K562 (cell line): Measurements from ENCODE around the gene ARHGEF38. TPM values are rescaled to one million over a fixed set of nuclear protein-coding genes. Genes with fewer than 3 reads are reported as not detected.

Experiments used
- ARID3B ChIP-seq: fragments of 250-450 bp; sonication (Bioruptor Pico); IDR thresholded peaks from 2 replicates; pipeline ENCODE4 v1.4.0; 2020; ENCODE audit warnings: borderline replicate concordance
- ASH1L ChIP-seq: fragments of 450-650 bp; IDR thresholded peaks from 2 replicates; pipeline ENCODE4 v1.6.1; 2018; ENCODE audit warnings: borderline replicate concordance, mild to moderate bottlenecking, low read depth; ENCODE audit not compliant: partially characterized antibody
- BRF2 ChIP-seq: IDR thresholded peaks from 3 replicates; pipeline ENCODE4 v1.6.1; 2011; ENCODE audit warnings: borderline replicate concordance, mild to moderate bottlenecking; ENCODE audit not compliant: insufficient read length, insufficient read depth
- EP300 ChIP-seq: IDR thresholded peaks from 2 replicates; pipeline ENCODE4 v1.6.1; 2012; ENCODE audit warnings: low read length, improper control_type of control experiment
- ETV5 ChIP-seq: sonication (generic); formaldehyde crosslinking; IDR thresholded peaks from 2 replicates; pipeline ENCODE4 v1.4.0; 2020; ENCODE audit warnings: low read depth, mild to moderate bottlenecking, missing genetic modification reagents
- GABPA ChIP-seq: fragments of 200-800 bp; sonication (Bioruptor generic); conservative IDR thresholded peaks from 2 replicates; pipeline ENCODE4 v1.6.1; 2016; ENCODE audit warnings: low read depth, missing genetic modification characterization, missing compliant biosample characterization
- GTF2B ChIP-seq: IDR thresholded peaks from 2 replicates; pipeline ENCODE4 v1.6.1; 2011; ENCODE audit not compliant: insufficient read length; ENCODE audit errors: extremely low read depth
- IFI16 ChIP-seq: fragments of 250-450 bp; sonication (Bioruptor Pico); IDR thresholded peaks from 2 replicates; pipeline ENCODE4 v2.1.2; 2022; ENCODE audit warnings: mild to moderate bottlenecking, inconsistent platforms
- MEF2D ChIP-seq: conservative IDR thresholded peaks from 2 replicates; pipeline ENCODE4 v1.6.1; 2016; ENCODE audit warnings: low read depth, missing genetic modification characterization, missing compliant biosample characterization
- PHF20 ChIP-seq: fragments of 450-650 bp; IDR thresholded peaks from 2 replicates; pipeline ENCODE4 v1.6.1; 2018; ENCODE audit not compliant: partially characterized antibody
- PRPF4 ChIP-seq: fragments of 200-400 bp; formaldehyde crosslinking; IDR thresholded peaks from one replicate; pipeline ENCODE4 v1.6.1; 2017; ENCODE audit warnings: low read length, low read depth, mild to moderate bottlenecking; ENCODE audit not compliant: insufficient read depth, poor library complexity, severe bottlenecking
- SIN3A ChIP-seq, 2 experiments: fragments of 150-350 bp in 1 of 2; IDR thresholded peaks; 2 replicates each; pipeline ENCODE4 v1.6.1; 2011 to 2016; ENCODE audit warnings: borderline replicate concordance in 2 of 2, low read depth in 2 of 2, low read length in 2 of 2, mild to moderate bottlenecking in 2 of 2, moderate library complexity in 2 of 2; ENCODE audit not compliant: control insufficient read depth in 1 of 2
- SRSF1 ChIP-seq: fragments of 200-400 bp; formaldehyde crosslinking; IDR thresholded peaks from 2 replicates; pipeline ENCODE4 v1.6.1; 2017; ENCODE audit warnings: mild to moderate bottlenecking, low read depth, low read length, moderate library complexity
- SRSF9 ChIP-seq: fragments of 200-400 bp; formaldehyde crosslinking; IDR thresholded peaks from 2 replicates; pipeline ENCODE4 v1.6.1; 2017; ENCODE audit warnings: low read depth, low read length, borderline replicate concordance
- WHSC1 ChIP-seq: IDR thresholded peaks from one replicate; pipeline ENCODE4 v1.6.1; 2012; ENCODE audit warnings: low read length, control low read depth, inconsistent platforms
- ZNF174 ChIP-seq: fragments of 250-450 bp; sonication (Bioruptor Pico); IDR thresholded peaks from 2 replicates; pipeline ENCODE4 v1.4.0; 2020; ENCODE audit warnings: mild to moderate bottlenecking
- ZNF592 ChIP-seq: fragments of 450-650 bp; IDR thresholded peaks from 2 replicates; pipeline ENCODE4 v1.6.1; 2017; ENCODE audit warnings: antibody characterized with exemption, mild to moderate bottlenecking
- ZNF778 ChIP-seq: fragments of 450-650 bp; formaldehyde crosslinking; IDR thresholded peaks from 2 replicates; pipeline ENCODE4 v1.4.0; 2020; ENCODE audit warnings: mild to moderate bottlenecking, moderate library complexity
- ZNF780A ChIP-seq: fragments of 250-450 bp; sonication (Bioruptor Pico); IDR thresholded peaks from 2 replicates; pipeline ENCODE4 v1.5.0; 2021; ENCODE audit warnings: mild to moderate bottlenecking
- polyA plus RNA-seq, 8 experiments: library from polyadenylated mRNA; depleted of rRNA in 4 of 8; stranded (reverse) in 5 of 8; unstranded in 3 of 8; fragments of >200 nt; fragmentation: Nextera tagmentation in 2 of 8; fragmentation: Illumina TruSeq in 1 of 8; extraction: Ambion mirVana in 2 of 8; extraction: Trizol in 1 of 8; gene quantifications; 2 replicates each; pipeline versions ENCODE4 v1.2.1 to v1.2.3, GENCODE V29; 2011 to 2014; ENCODE audit warnings: inconsistent platforms in 1 of 8, missing spikeins in 1 of 8
- total RNA-seq, 7 experiments: library from RNA; depleted of rRNA in 6 of 7; stranded (reverse); fragments of >200 nt in 6 of 7; fragmentation: Illumina TruSeq in 2 of 7; extraction: Trizol in 2 of 7; gene quantifications; 2 replicates each; pipeline versions ENCODE4 v1.2.1 to v1.2.3, GENCODE V29; 2011 to 2021; ENCODE audit warnings: low replicate concordance in 1 of 7

Gene ARHGEF38
- total and polyA plus RNA-seq, 9 of the 15 experiments (the other 6 are each of a cell fraction or from before 2014, with no cell fraction given), result 0.17 TPM; not detected in 8

GRCh38 chr4:105708181-105709080 is 156.0 kb downstream of the ARHGEF38 start, which contains the start of the genes GSTCD and INTS12 (continued):
- TF ChIP-seq ZNF592 (no peak), GABPA (tag) (peak; percentile 99), PHF20 (peak; percentile 97), ASH1L (no peak), IFI16 (CRISPR knock-in tag) (no peak), ZNF778 (CRISPR knock-in tag) (no peak), BRF2 (no peak), PRPF4 (no peak), MEF2D (peak; percentile 22; the same call in 1 of the 2 replicates), SIN3A (IDR thresholded peaks at IDR 0.05; ENCODE audit: borderline replicate concordance in 2 of 2, control insufficient read depth in 1 of 2, low read depth in 2 of 2, low read length in 2 of 2) (peak; percentile 66 to 95; a peak in 2 of 4 replicates), WHSC1 (no peak), GTF2B (peak; percentile 70), SRSF1 (no peak), SRSF9 (no peak), ETV5 (no peak), ARID3B (no peak), EP300 (peak; percentile 68), ZNF174 (CRISPR knock-in tag) (no peak), ZNF780A (CRISPR knock-in tag) (no peak)
